Heart right ventricle (tissue), 16 donors: ENCODE data around the gene B3GNT3. TPM values are rescaled to one million over a fixed set of nuclear protein-coding genes. Genes with fewer than 3 reads are reported as not detected.

ENCODE experiments used
- ATAC-seq, 8 donors: fragments of 200-7000 bp; cut with Tn5 transposase; one replicate each; pipeline ENCODE4 v1.9.1; 2020; ENCODE audit warnings: mild to moderate bottlenecking in 8 of 8, moderate library complexity in 8 of 8, moderate number of reproducible peaks in 1 of 8
- DNase-seq, 2 donors: peaks; one replicate each; pipeline ENCODE4 v3.0.0-alpha.2; 2020
- H3K27ac ChIP-seq, 10 donors: fragments of 200-600 bp; sonication (generic) in 2 of 10; one replicate each; pipeline versions ENCODE4 v1.5.0 to v1.8.0; 2020 to 2022; ENCODE audit warnings: mild to moderate bottlenecking in 3 of 10
- H3K27me3 ChIP-seq, 7 donors: fragments of 200-600 bp; one replicate each; pipeline ENCODE4 v1.8.0; 2021 to 2022; ENCODE audit warnings: mild to moderate bottlenecking in 2 of 7
- H3K36me3 ChIP-seq, 9 donors: fragments of 200-600 bp; sonication (generic) in 1 of 9; one replicate each; pipeline versions ENCODE4 v1.5.0 to v1.8.0; 2020 to 2022; ENCODE audit warnings: mild to moderate bottlenecking in 2 of 9
- H3K4me1 ChIP-seq, 9 donors: fragments of 200-600 bp; sonication (generic) in 1 of 9; one replicate each; pipeline versions ENCODE4 v1.5.0 to v1.8.0; 2020 to 2022; ENCODE audit warnings: mild to moderate bottlenecking in 4 of 9
- H3K4me3 ChIP-seq, 10 donors: fragments of 200-600 bp; sonication (generic) in 2 of 10; one replicate each; pipeline versions ENCODE4 v1.5.0 to v1.8.0; 2020 to 2022; ENCODE audit warnings: mild to moderate bottlenecking in 7 of 10, moderate library complexity in 2 of 10
- H3K9me3 ChIP-seq, 11 donors: fragments of 200-600 bp in 10 of 11; sonication (generic) in 2 of 11; one replicate each; pipeline versions ENCODE4 v1.5.0 to v1.8.0; 2013 to 2022; ENCODE audit warnings: mild to moderate bottlenecking in 2 of 11, control low read depth in 1 of 11, moderate library complexity in 1 of 11
- CTCF ChIP-seq, 9 donors: fragments of 200-600 bp; sonication (generic) in 2 of 9; IDR thresholded peaks; one replicate each; pipeline versions ENCODE4 v1.5.0 to v1.8.0; 2021 to 2022; ENCODE audit warnings: antibody characterized with exemption in 9 of 9, mild to moderate bottlenecking in 5 of 9, moderate library complexity in 1 of 9
- WGBS, 2 donors: extraction: QIAGEN DNeasy Blood & Tissue Kit; methylation state at CpG; one replicate each; pipeline ENCODE4 v1.1.7; 2013; ENCODE audit warnings: inconsistent platforms in 1 of 2; 5-methylcytosine and 5-hydroxymethylcytosine counted together
- intact Hi-C, 10 donors: fragments of 100-400 bp; cut with DNase I; formaldehyde crosslinking; loops; one replicate each; pipeline versions ENCODE4 v1.11.1 to v1.14.2; 2022
- polyA plus RNA-seq, 2 donors: library from polyadenylated mRNA; stranded (reverse); fragments of 200-250 nt; gene quantifications; one replicate each; pipeline ENCODE4 v1.2.3, GENCODE V29; 2013
- total RNA-seq, 10 donors: library from RNA; stranded (reverse); fragmentation: NEBNext Ultra II Directional in 3 of 10; extraction: Animal tissue kit (Norgen Biotek cat#: 25700) in 3 of 10; gene quantifications; one replicate each; pipeline versions ENCODE4 v1.2.1 to v1.2.4, GENCODE V29; 2021 to 2023
- donor health status: Arrhythmogenic right ventricular cardiomyopathy.
- donor health status: ischemic (EF 13 %, LVEDD 7.1; RV severe dilation, severe dysfunction).
- donor health status: healthy with polysubstance abuse.
- donor health status: DM: no; HTN: yes; CAD: no.
- donor health status: DM: no; HTN: no; CAD: no.
- donor health status: ischemic (EF 25% LVEDD 6.9; RV normal size, moderate dysfunction).
- donor health status: ischemic (EF 25% LVEDD 5.7; RV mildly dilated, moderate dysfunction).
- donor health status: healthy.
- donor health status: DM: yes; HTN: yes; CAD: no.
- donor health status: Ischemic cardiomyopathy.
- donor health status: ischemic (EF 35%, LVEDD 5.7; RV mildly dilated, moderate dysfunction).
- donor health status: nonischemic (EF 11% LVEDD 7.7; RV severe dilation, severe dysfunction).
- donor health status: DM: yes; HTN: yes; CAD: no.
- donor health status: PGD.
- donor health status: ischemic (EF 29% LVEDD 5.4; RV normal size, mild dysfunction).
- donor health status: nonischemic (EF 23%, LVEDD 6.1; RV moderate dilation, normal function).

The B3GNT3 gene
- total and polyA plus RNA-seq, 12 donors: not detected

DNA sequence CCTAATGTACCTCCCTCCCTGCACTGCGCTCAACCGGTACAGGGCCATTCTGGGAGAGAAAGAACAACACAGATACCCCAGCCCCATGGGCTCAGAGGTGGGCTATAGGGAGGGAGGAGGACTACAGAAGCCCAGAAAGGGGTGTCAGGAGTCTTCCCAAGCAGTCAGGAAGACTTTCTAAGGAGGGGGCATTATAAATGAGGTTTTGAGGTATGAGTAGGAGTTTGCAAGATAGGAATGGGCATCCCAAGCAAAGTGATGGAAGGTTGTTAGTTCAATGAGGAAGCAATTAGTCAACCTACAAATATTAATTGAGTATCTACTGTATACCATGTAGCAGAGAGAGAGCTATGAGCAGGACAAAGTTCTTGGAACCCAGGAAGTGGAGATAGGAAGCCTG, 6.3 kb upstream of the B3GNT3 start:
- no peak for ATAC-seq
- Histone ChIP-seq H3K4me1 (peaks cover 0 to 10% (median 0%) of the 10 kb centered on the region in 9 donors), H3K9me3 (no peaks in the 10 kb centered on the region), H3K4me3 (no peak overlapping the region), H3K27ac (no peak overlapping the region), H3K27me3 (peaks cover 0 to 24% (median 11%) of the 10 kb centered on the region in 7 donors), H3K36me3 (peaks cover 0 to 12% (median 0%) of the 10 kb centered on the region in 9 donors)
- DNase-seq: no peak
- 80 to 90% methylated on average over 2 of the region's 2 CpGs for WGBS, 2 donors
- intact Hi-C loops: loop anchor here in 2 of 10 donors (10.0 kb wide), 1 partner anchor 66 kb away; the partner anchor contains the start of gene RPL18A (in 2 of the 2)
- no peak for TF ChIP-seq CTCF (IDR thresholded peaks at IDR 0.05)

DNA sequence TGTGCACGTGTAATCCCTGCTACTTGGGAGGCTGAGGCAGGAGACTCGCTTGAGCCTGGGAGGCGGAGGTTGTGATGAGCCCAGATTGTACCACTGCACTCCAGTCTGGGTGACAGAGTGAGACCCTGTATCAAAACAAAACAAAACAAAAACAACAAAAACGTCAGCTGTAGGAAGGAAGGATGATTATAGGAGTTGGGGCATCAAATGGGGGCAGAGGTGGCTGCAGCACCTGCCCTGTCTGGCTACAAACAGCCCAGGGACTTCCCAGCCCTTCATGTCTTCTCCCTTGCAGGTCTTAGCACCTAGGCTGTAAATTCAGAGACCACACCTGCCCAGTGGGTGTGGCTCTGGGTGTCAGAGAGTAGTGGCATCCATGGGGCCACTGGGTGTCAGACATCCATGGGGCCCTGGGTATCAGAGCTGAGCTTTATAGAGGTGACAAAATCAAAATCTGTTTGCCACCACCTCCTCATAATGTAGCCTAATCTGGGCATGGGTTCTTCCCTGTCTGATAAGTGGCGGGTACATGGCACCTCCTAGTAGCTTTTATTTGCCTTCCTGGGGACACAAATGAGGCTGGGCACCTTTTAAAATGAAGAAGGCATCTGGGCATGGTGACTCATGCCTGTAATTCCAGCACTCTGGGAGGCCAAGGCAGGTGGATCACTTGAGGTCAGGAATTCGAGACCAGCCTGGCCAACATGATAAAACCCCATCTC, 4.7 kb upstream of the B3GNT3 start:
- Histone ChIP-seq H3K27me3 (peaks cover 0 to 40% (median 27%) of the 10 kb centered on the region in 7 donors), H3K27ac (no peak overlapping the region), H3K36me3 (peaks cover 0 to 4% (median 0%) of the 10 kb centered on the region in 9 donors), H3K9me3 (no peaks in the 10 kb centered on the region), H3K4me3 (no peak overlapping the region), H3K4me1 (peaks cover 0 to 16% (median 0%) of the 10 kb centered on the region in 9 donors)
- DNase-seq (no peak), ATAC-seq (no peak)
- no peak for TF ChIP-seq CTCF (IDR thresholded peaks at IDR 0.05)
- WGBS, 2 donors: 67 to 72% methylated on average over 6 of the region's 6 CpGs
- intact Hi-C loops: loop anchor here in 1 of 10 donors (5.0 kb wide), 1 partner anchor 358 kb away; no protein-coding TSS in a partner anchor

DNA sequence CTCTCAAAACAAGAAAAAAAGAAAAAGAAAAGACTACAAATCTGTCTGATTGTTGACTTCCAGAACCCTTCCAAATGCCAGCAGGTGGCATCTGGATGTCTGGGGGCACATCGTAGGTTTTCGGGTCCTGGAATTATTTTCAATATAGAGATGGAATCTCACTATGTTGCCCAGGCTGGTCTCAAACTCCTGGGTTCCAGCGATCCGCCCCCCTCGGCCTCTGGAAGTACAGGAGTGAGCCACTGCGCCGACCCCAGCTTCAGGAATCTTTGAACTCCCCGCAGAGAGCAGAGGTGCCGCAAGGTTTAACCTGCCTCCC, 567 bp upstream of the B3GNT3 start:
- no peaks in the 10 kb centered on the region for H3K9me3 ChIP-seq
- intact Hi-C loops: loop anchor here in 1 of 10 donors (5.0 kb wide), 1 partner anchor 362 kb away; no protein-coding TSS in a partner anchor
- TF ChIP-seq CTCF (IDR thresholded peaks at IDR 0.05): no peak
- H3K36me3 ChIP-seq: no peaks in the 10 kb centered on the region
- peaks cover 0 to 19% (median 0%) of the 10 kb centered on the region in 9 donors for H3K4me1 ChIP-seq
- DNase-seq (no peak), ATAC-seq (no peak)
- H3K27me3 ChIP-seq: peaks cover 0 to 77% (median 58%) of the 10 kb centered on the region in 7 donors
- peak overlapping the region in 1 of 10 donors; percentile 34 for H3K4me3 ChIP-seq
- H3K27ac ChIP-seq: no peak overlapping the region
- WGBS, 2 donors: 38 to 51% methylated on average over 9 of the region's 9 CpGs

DNA sequence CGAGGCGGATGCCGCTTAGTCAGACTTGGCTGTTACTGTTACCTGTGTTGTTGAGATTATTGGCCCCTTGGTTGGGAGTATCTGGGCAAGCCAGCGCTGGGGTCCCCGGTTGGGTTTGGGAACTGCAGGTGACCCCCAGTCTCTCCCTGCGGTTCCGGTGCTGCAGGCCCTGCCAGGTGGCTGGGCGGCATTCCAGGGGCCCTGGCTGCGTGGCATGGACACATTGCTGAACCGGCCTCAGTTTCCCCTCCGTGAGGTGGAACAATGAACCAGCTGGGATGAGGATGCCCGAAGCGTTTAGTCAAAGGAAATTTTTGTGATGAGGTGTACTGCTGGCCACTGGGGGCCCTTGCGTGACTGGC, 538 bp downstream of the B3GNT3 start:
- DNase-seq (no peak), ATAC-seq (no peak)
- H3K36me3 ChIP-seq: no peaks in the 10 kb centered on the region
- H3K27me3 ChIP-seq: peaks cover 0 to 88% (median 63%) of the 10 kb centered on the region in 7 donors
- H3K27ac ChIP-seq: no peak overlapping the region
- TF ChIP-seq CTCF (IDR thresholded peaks at IDR 0.05): no peak
- intact Hi-C loops: no loop called here
- H3K4me3 ChIP-seq: no peak overlapping the region
- WGBS, 2 donors: 21 to 23% methylated on average over 14 of the region's 14 CpGs
- no peaks in the 10 kb centered on the region for H3K9me3 ChIP-seq
- peaks cover 0 to 19% (median 0%) of the 10 kb centered on the region in 9 donors for H3K4me1 ChIP-seq
